GM21619 (cell line): ENCODE results near the gene CHID1.

Experiments
- ATAC-seq: cut with Tn5 transposase; IDR thresholded peaks from one replicate; pipeline ENCODE4 v1.9.1; 2021; ENCODE audit not compliant: unreplicated experiment

CHID1 gene

GRCh38 chr11:888310-889212 lies 22.0 kb downstream of the CHID1 start:
- ATAC-seq: no peak

- ATAC-seq: no peak
Measured at GRCh38 chr11:887589-887988, 23.0 kb downstream of the CHID1 start.

GRCh38 chr11:886568-886967 lies 24.0 kb downstream of the CHID1 start:
- ATAC-seq: no peak

- ATAC-seq: no peak
Measured at GRCh38 chr11:884578-885070, 26.0 kb downstream of the CHID1 start.

- no peak for ATAC-seq
Measured at GRCh38 chr11:883527-883926, 27.1 kb downstream of the CHID1 start.

- no peak for ATAC-seq
Measured at GRCh38 chr11:882596-882995, 28.0 kb downstream of the CHID1 start.

GRCh38 chr11:880447-880846 lies 30.2 kb downstream of the CHID1 start:
- ATAC-seq: no peak

GRCh38 chr11:877565-877964 lies 33.0 kb downstream of the CHID1 start:
- no peak for ATAC-seq

- no peak for ATAC-seq
Measured at GRCh38 chr11:876545-876944, 34.1 kb downstream of the CHID1 start.

- no peak for ATAC-seq
Measured at GRCh38 chr11:875769-876301, 34.8 kb downstream of the CHID1 start.

- no peak for ATAC-seq
Measured at GRCh38 chr11:875203-875602, 35.4 kb downstream of the CHID1 start.

GRCh38 chr11:873706-874105 lies 36.9 kb downstream of the CHID1 start:
- no peak for ATAC-seq

- no peak for ATAC-seq
Measured at GRCh38 chr11:872799-873198, 37.8 kb downstream of the CHID1 start.

- ATAC-seq: no peak
Measured at GRCh38 chr11:871472-871871, 39.1 kb downstream of the CHID1 start.

- ATAC-seq: no peak
Measured at GRCh38 chr11:870418-870817, 40.2 kb downstream of the CHID1 start.

GRCh38 chr11:870127-870413 lies 40.5 kb downstream of the CHID1 start:
- ATAC-seq: no peak

- no peak for ATAC-seq
Measured at GRCh38 chr11:869399-870126, 41.0 kb downstream of the CHID1 start.

- no peak for ATAC-seq
Measured at GRCh38 chr11:868802-869201, 41.8 kb downstream of the CHID1 start.

- no peak for ATAC-seq
Measured at GRCh38 chr11:868394-868793, 42.2 kb downstream of the CHID1 start.

GRCh38 chr11:867856-868358 lies 42.7 kb downstream of the CHID1 start:
- ATAC-seq: no peak

- no peak for ATAC-seq
Measured at GRCh38 chr11:866481-866880, 44.1 kb downstream of the CHID1 start.
